ENCODE data around the gene SYNDIG1. TPM values are rescaled to one million over a fixed set of nuclear protein-coding genes. Genes with fewer than 3 reads are reported as not detected.

The SYNDIG1 gene
- total RNA-seq, 4 donors from 2014 or later = 5.1 to 15.9 (median 14.3) TPM

GRCh38 chr20:24436160-24436559 is 33.3 kb upstream of the SYNDIG1 start:
- WGBS, 2 donors = 18 to 26% methylated on average over 2 of the region's 2 CpGs
- no peak for DNase-seq (ENCODE audit: low spot score in 2 of 2)
- no peaks in the 10 kb centered on the region for H3K36me3 ChIP-seq

DNA sequence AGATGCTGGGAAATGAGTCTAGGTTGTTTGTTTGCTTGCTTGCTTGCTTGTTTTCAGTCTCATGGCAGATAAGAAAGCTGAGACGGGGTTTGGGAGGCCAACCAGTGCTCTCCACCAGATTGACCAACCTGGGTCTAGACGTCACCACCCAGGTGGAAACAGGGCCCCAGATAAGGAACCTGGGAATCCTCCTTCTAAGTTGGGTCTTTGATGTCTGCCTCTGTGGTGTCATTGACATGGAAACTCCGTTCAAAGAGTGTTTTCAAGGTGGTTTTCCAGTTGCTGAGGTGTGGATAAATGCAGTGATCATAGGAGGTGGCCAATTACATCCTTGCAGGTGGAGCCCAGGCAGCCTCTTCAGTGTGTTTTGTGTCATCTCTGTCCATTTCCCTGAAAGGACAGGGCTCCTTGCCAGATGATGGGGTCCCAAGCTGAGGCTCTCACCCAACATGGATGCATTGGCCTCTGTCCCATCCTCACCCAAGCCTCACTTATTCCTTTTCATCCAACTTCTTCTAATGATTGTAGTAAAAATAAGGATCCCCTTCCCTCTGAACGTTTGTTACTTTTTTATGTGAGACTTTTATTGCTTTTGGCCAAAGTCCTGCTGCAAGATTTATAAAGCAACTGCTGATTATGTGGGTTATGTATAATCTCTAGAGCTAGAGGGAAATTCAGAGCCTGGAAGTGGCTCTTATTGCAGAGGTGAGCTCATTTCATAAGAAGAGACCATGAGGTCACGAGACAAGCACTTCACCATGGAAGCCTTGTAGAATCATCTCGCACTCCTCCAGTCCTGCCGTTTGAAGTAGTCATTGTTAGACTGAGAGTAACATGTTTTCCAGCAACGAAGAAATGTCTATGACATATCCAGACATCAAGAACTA is 32.0 kb upstream of the SYNDIG1 start:
- H3K27me3 ChIP-seq = no peaks in the 10 kb centered on the region
- H3K27ac ChIP-seq = no peak overlapping the region
- TF ChIP-seq CTCF (IDR thresholded peaks at IDR 0.05) (no peak), POLR2A (IDR thresholded peaks at IDR 0.05) (no peak), EP300 (IDR thresholded peaks at IDR 0.05) (no peak)
- no peak for DNase-seq (ENCODE audit: low spot score in 2 of 2)
- no peak overlapping the region for H3K4me3 ChIP-seq
- H3K36me3 ChIP-seq = no peaks in the 10 kb centered on the region
- 56 to 58% methylated on average over 8 of the region's 8 CpGs for WGBS, 2 donors
- no peaks in the 10 kb centered on the region for H3K9me3 ChIP-seq
- no peaks in the 10 kb centered on the region for H3K4me1 ChIP-seq

More at GRCh38 chr20:24436160-24436559, 33.3 kb upstream of the SYNDIG1 start:
- TF ChIP-seq POLR2A (IDR thresholded peaks at IDR 0.05) (no peak), CTCF (IDR thresholded peaks at IDR 0.05) (no peak), EP300 (IDR thresholded peaks at IDR 0.05) (no peak)
- H3K27me3 ChIP-seq = no peaks in the 10 kb centered on the region
- H3K4me3 ChIP-seq = no peak overlapping the region
- no peaks in the 10 kb centered on the region for H3K4me1 ChIP-seq
- H3K27ac ChIP-seq = no peak overlapping the region
- H3K9me3 ChIP-seq = no peaks in the 10 kb centered on the region

DNA sequence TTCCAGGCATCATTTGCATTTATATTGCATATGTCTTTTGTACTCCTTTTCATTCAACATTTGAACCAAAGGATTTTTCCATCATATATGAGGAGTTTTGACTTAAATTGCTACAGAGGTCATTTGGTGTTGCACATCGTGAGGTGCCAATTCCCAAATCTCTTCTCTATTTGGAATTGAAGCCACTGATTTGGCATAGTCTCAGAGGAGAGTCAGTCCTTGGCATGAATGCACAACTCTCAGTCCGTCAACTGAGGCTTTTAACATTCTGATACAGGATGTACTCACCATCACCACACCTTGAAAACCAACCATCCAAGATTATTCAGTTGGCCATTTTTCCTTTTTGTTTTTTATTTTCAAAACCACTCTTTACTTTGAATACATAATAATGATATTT is 31.1 kb upstream of the SYNDIG1 start:
- no peaks in the 10 kb centered on the region for H3K9me3 ChIP-seq
- no peak for DNase-seq (ENCODE audit: low spot score in 2 of 2)
- no peaks in the 10 kb centered on the region for H3K27me3 ChIP-seq
- H3K36me3 ChIP-seq = no peaks in the 10 kb centered on the region
- no peak overlapping the region for H3K4me3 ChIP-seq
- H3K27ac ChIP-seq = no peak overlapping the region
- 80 to 85% methylated on average over 2 of the region's 2 CpGs for WGBS, 2 donors
- TF ChIP-seq EP300 (IDR thresholded peaks at IDR 0.05) (no peak), POLR2A (IDR thresholded peaks at IDR 0.05) (no peak), CTCF (IDR thresholded peaks at IDR 0.05) (no peak)
- H3K4me1 ChIP-seq = no peaks in the 10 kb centered on the region

DNA sequence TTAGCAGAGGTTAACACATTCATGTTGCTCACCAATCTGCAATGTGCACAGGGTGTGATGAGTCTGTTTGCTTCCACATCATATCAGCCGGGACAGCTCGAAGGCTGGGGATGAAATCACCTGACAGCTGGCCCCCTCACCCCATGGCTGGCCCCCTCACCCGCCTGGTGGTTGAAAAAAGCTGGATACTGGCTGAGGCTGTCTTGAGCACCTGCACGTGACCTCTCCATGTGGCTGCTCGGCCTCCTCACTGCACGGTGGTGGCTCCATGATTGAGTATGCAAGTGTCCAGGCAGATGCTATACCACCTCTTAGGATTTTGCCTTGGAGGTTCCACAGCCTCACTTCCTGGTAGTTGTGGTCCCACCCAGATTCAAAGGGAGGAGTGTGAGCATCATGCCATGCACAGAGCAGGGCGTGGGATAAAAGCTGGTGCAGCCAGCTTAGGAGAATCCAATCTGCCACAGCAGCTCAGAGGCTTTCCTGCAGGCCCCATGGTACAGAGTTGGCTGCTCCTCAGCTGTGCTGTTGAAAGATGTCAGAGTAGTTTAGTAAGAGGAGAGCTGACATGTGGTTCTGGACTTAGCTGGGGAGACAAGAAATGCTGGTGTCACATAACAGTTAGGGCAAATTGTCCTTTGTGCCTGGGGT is 29.6 kb upstream of the SYNDIG1 start:
- Histone ChIP-seq H3K27me3 (no peaks in the 10 kb centered on the region), H3K27ac (no peak overlapping the region), H3K36me3 (no peaks in the 10 kb centered on the region), H3K4me1 (no peaks in the 10 kb centered on the region), H3K9me3 (no peaks in the 10 kb centered on the region), H3K4me3 (no peak overlapping the region)
- TF ChIP-seq CTCF (IDR thresholded peaks at IDR 0.05) (no peak), POLR2A (IDR thresholded peaks at IDR 0.05) (no peak), EP300 (IDR thresholded peaks at IDR 0.05) (no peak)
- DNase-seq (ENCODE audit: low spot score in 2 of 2) = no peak
- 93 to 94% methylated on average over 5 to 7 of the region's 7 CpGs for WGBS, 2 donors

GRCh38 chr20:24441661-24442060 is 27.8 kb upstream of the SYNDIG1 start:
- Histone ChIP-seq H3K27me3 (no peaks in the 10 kb centered on the region), H3K9me3 (no peaks in the 10 kb centered on the region), H3K4me1 (no peaks in the 10 kb centered on the region), H3K4me3 (no peak overlapping the region), H3K27ac (no peak overlapping the region), H3K36me3 (no peaks in the 10 kb centered on the region)
- TF ChIP-seq EP300 (IDR thresholded peaks at IDR 0.05) (no peak), CTCF (IDR thresholded peaks at IDR 0.05) (no peak), POLR2A (IDR thresholded peaks at IDR 0.05) (no peak)
- DNase-seq (ENCODE audit: low spot score in 2 of 2) = no peak
- WGBS, 2 donors = 38 to 64% methylated on average over 9 of the region's 9 CpGs

Data from tibial nerve (tissue), 4 donors.